Mucosa of rectum (tissue), 2 donors: ENCODE results near the gene AMIGO1.

Experiments used
- H3K27ac ChIP-seq, 2 donors: one replicate each; pipeline ENCODE4 v1.7.0; 2013; ENCODE audit warnings: inconsistent platforms in 2 of 2, low read depth in 2 of 2, low read length in 2 of 2
- H3K27me3 ChIP-seq, 2 donors: one replicate each; pipeline ENCODE4 v1.7.0; 2013; ENCODE audit warnings: low read length in 2 of 2; ENCODE audit not compliant: control insufficient read depth in 2 of 2, insufficient read depth in 2 of 2
- H3K36me3 ChIP-seq, 2 donors: one replicate each; pipeline ENCODE4 v1.7.0; 2013; ENCODE audit warnings: low read length in 2 of 2; ENCODE audit not compliant: control insufficient read depth in 2 of 2, insufficient read depth in 2 of 2
- H3K4me1 ChIP-seq, 2 donors: one replicate each; pipeline ENCODE4 v1.7.0; 2013; ENCODE audit warnings: low read length in 2 of 2, mild to moderate bottlenecking in 1 of 2; ENCODE audit not compliant: control insufficient read depth in 2 of 2, insufficient read depth in 2 of 2
- H3K4me3 ChIP-seq, 2 donors: one replicate each; pipeline ENCODE4 v1.7.0; 2013; ENCODE audit warnings: low read length in 2 of 2
- H3K9ac ChIP-seq, 2 donors: one replicate each; pipeline ENCODE4 v1.7.0; 2013; ENCODE audit warnings: low read length in 2 of 2, low read depth in 1 of 2, mild to moderate bottlenecking in 1 of 2
- H3K9me3 ChIP-seq, 2 donors: one replicate each; pipeline ENCODE4 v1.7.0; 2013; ENCODE audit warnings: low read length in 2 of 2; ENCODE audit not compliant: control insufficient read depth in 2 of 2
- donor health status: healthy.
- donor health status: Normal muscosa, but diverticular disease.

AMIGO1 gene

DNA sequence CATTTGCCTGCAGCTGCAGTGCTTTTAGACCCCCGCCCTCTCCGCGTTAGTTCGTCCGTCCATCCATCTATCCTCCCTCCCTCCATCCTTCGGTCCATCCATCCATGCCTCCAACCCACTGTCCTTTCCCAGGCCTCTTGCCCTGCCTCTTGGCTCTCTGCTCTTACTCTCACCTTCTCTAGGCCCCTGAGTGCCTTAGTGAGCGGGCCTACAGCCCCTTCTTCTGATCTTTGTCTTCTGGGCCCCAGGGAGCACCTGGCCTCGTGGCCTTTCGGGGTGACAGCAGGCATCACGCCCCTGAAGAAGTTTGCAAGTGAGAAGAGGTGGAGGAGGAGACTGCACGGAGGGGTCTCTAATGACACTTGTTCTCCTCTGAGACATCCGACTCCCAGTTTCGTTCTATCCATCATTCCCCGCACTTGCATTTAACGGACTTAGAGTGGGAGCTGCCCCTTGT, 25.0 kb downstream of the AMIGO1 start:
- H3K27ac ChIP-seq: no peak overlapping the region
- H3K4me1 ChIP-seq: peaks cover 12 to 13% of the 10 kb centered on the region in 2 donors
- H3K36me3 ChIP-seq: no peaks in the 10 kb centered on the region
- peak overlapping the region; percentile 70 to 73 for H3K9ac ChIP-seq
- peak overlapping the region; percentile 69 to 83 for H3K4me3 ChIP-seq
- no peaks in the 10 kb centered on the region for H3K9me3 ChIP-seq
- peaks cover 2 to 3% of the 10 kb centered on the region in 2 donors for H3K27me3 ChIP-seq

GRCh38 chr1:109483672-109484518, 25.6 kb downstream of the AMIGO1 start, which contains the start of gene ATXN7L2:
Gene ATXN7L2, plus strand, starts transcription at chr1:109483905. Its CDS starts 49 bp downstream, at chr1:109483954.
- Histone ChIP-seq H3K36me3 (no peaks in the 10 kb centered on the region), H3K9me3 (no peaks in the 10 kb centered on the region), H3K27ac (peak within 1 kb of the TSS; percentile 86 to 90), H3K4me1 (peaks cover 12 to 13% of the 10 kb centered on the region in 2 donors), H3K9ac (peak within 1 kb of the TSS; percentile 70 to 73), H3K27me3 (peaks cover 2 to 3% of the 10 kb centered on the region in 2 donors), H3K4me3 (peak within 1 kb of the TSS; percentile 75 to 90)

DNA sequence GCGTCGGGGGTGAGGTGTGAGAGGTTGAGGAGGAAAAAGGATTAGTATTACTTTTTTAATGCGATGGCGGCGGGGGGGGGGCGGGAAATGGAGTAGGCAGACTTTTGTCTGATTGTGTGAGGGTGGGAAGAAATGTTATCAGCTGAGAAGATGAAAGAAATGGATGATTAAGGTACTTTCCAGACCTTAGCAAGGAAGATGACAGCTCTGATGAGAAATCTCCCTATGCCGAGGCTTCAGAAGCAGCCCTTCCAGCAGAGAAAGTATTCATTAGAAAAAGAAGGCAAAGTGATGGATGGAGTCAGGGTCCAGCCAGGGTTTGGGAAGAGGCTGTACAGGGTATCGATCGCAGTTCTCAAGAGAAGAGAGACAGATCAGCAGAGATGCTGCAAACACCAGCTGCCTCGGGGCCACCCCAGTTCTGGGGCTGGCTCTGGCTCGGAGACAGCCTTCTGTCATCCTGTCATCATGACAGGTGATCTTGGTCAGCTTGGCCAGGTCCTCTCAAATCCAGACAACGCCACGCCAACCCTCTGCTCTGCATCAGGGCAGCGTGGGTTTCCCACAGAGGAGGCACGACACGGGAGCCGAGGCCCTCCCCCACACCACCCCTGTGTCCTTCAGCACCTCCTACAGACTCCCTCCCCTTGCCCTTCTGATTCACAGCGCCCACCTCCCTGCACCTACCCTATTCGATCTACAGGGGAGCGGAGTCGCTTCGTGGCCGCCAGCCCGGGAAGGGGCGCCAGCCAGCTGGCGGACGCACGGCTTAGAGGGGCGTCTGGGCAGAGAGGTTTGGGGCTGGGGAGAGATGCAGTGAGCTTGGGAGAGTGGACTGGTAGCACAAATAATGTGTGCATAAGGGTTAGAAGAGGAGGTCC, 26.5 kb downstream of the AMIGO1 start:
- Histone ChIP-seq H3K27ac (no peak overlapping the region), H3K4me1 (peaks cover 12 to 13% of the 10 kb centered on the region in 2 donors), H3K36me3 (no peaks in the 10 kb centered on the region), H3K4me3 (peak overlapping the region; percentile 75 to 90), H3K9me3 (no peaks in the 10 kb centered on the region), H3K9ac (peak overlapping the region in 1 of 2 donors; percentile 14), H3K27me3 (peaks cover 2 to 3% of the 10 kb centered on the region in 2 donors)

DNA sequence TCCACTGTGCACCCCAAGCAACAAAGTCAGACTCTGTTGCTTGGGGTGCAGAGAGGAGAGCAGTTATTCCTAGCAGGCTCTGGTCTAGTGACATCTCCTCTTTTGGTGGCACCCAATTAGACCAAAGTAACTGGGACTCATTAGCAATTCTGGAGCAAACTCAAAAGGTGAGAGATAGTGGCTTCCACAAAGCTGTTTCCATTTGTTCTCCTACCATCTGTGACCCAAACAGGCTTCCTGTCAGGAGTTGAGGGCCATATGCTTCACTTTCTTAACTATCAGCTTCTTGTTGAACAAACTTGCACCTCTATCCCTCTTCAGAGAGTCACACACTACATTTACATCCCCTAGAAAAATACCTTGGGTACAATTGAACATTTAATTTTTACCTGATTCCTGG, 27.3 kb downstream of the AMIGO1 start:
- no peak overlapping the region for H3K4me3 ChIP-seq
- peaks cover 2 to 3% of the 10 kb centered on the region in 2 donors for H3K27me3 ChIP-seq
- no peaks in the 10 kb centered on the region for H3K9me3 ChIP-seq
- H3K27ac ChIP-seq: no peak overlapping the region
- no peak overlapping the region for H3K9ac ChIP-seq
- H3K36me3 ChIP-seq: no peaks in the 10 kb centered on the region
- peaks cover 12 to 13% of the 10 kb centered on the region in 2 donors for H3K4me1 ChIP-seq

- Histone ChIP-seq H3K9me3 (no peaks in the 10 kb centered on the region), H3K4me3 (no peak overlapping the region), H3K27ac (no peak overlapping the region), H3K27me3 (peaks cover 2 to 3% of the 10 kb centered on the region in 2 donors), H3K4me1 (peaks cover 12 to 13% of the 10 kb centered on the region in 2 donors), H3K36me3 (no peaks in the 10 kb centered on the region), H3K9ac (no peak overlapping the region)
Observed at GRCh38 chr1:109481646-109482045, 27.9 kb downstream of the AMIGO1 start.

DNA sequence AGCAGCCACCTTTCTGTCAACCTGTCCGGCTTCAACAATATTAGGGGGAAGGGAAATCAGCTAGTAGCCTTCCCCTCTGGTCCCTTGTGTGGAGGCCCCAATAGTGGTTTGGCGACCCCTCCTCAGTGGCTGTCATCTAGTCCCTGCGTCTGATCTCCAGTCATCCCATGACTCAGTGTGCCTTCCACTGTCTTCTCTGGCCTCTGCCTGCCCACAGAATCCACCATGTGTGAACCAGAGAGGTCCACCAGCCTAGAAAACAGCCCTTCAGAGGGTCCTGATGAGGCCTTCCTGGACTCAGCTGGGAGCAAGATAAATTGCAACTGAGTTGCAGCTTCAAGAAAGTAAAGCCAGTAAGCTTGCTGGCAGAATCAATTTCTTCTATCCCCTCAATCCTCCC, 29.6 kb downstream of the AMIGO1 start:
- H3K4me3 ChIP-seq: no peak overlapping the region
- H3K9ac ChIP-seq: no peak overlapping the region
- peaks cover 2 to 3% of the 10 kb centered on the region in 2 donors for H3K27me3 ChIP-seq
- H3K9me3 ChIP-seq: no peaks in the 10 kb centered on the region
- H3K36me3 ChIP-seq: no peaks in the 10 kb centered on the region
- H3K27ac ChIP-seq: no peak overlapping the region
- H3K4me1 ChIP-seq: peaks cover 12 to 13% of the 10 kb centered on the region in 2 donors

DNA sequence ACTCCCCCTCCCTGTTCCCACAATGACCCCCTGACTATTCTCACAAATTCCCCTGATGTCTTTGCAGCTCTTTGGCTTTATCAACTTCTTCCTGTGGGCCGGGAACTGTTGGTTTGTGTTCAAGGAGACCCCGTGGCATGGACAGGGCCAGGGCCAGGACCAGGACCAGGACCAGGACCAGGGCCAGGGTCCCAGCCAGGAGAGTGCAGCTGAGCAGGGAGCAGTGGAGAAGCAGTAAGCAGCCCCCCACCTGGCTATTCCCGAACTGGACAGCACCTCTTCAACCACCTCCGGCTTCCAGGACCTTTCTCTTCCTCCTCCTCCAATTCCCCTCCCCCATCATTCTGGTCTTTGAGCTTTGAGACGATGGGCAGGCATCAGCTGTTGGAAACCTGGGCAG, 30.2 kb downstream of the AMIGO1 start:
- no peak overlapping the region for H3K9ac ChIP-seq

DNA sequence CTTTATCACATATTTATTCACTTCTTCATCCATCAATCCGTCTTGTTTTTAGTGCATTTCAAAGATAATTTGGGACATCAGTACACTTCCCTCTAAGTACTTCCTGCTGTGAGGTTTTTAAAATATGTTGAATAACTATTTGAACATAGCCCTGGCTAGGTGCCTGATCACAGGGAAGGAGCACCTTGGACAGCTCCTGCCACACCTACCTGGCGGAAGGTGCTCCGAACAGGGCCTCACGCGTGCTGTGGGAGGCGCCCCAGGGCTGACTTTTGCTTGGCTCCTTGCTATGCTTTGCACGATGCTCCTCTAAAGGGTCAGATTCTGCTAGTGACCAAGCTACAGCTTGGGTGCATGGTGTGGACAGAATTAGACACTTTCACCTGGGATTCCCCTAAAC, 30.7 kb downstream of the AMIGO1 start:
- no peak overlapping the region for H3K27ac ChIP-seq
- H3K4me3 ChIP-seq: no peak overlapping the region
- peaks cover 6 to 7% of the 10 kb centered on the region in 2 donors for H3K4me1 ChIP-seq
- H3K9ac ChIP-seq: no peak overlapping the region
- no peaks in the 10 kb centered on the region for H3K9me3 ChIP-seq
- peaks cover 2 to 3% of the 10 kb centered on the region in 2 donors for H3K27me3 ChIP-seq
- H3K36me3 ChIP-seq: no peaks in the 10 kb centered on the region

More for the DNA sequence above, 30.2 kb downstream of the AMIGO1 start:
- Histone ChIP-seq H3K4me3 (no peak overlapping the region), H3K4me1 (peaks cover 8 to 9% of the 10 kb centered on the region in 2 donors), H3K9me3 (no peaks in the 10 kb centered on the region), H3K27ac (no peak overlapping the region), H3K36me3 (no peaks in the 10 kb centered on the region), H3K27me3 (peaks cover 2 to 3% of the 10 kb centered on the region in 2 donors)

DNA sequence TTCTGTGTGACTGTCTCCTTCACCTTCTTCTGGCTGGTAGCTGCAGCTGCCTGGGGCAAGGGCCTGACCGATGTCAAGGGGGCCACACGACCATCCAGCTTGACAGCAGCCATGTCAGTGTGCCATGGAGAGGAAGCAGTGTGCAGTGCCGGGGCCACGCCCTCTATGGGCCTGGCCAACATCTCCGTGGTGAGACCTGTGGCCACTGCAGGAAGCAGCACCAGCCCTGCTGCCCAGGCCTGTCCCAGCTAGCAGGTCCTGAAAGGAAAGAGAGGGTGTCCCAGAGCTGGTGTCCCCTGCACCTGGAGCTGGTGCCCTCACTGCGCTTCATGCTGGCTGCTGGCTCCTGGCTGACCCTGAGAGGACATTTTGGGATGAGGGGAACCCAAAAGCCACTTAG, 31.7 kb downstream of the AMIGO1 start:
- Histone ChIP-seq H3K27ac (no peak overlapping the region), H3K36me3 (no peaks in the 10 kb centered on the region), H3K4me1 (peaks cover 0 to under 1% of the 10 kb centered on the region in 2 donors), H3K9me3 (no peaks in the 10 kb centered on the region), H3K4me3 (no peak overlapping the region), H3K9ac (no peak overlapping the region), H3K27me3 (peaks cover 0 to 6% of the 10 kb centered on the region in 2 donors)
